GM18861 (cell line): ENCODE results near the gene SF3B3.

Source experiments
- ATAC-seq: cut with Tn5 transposase; IDR thresholded peaks from one replicate; pipeline ENCODE4 v1.9.1; 2021; ENCODE audit not compliant: unreplicated experiment

The SF3B3 gene

DNA sequence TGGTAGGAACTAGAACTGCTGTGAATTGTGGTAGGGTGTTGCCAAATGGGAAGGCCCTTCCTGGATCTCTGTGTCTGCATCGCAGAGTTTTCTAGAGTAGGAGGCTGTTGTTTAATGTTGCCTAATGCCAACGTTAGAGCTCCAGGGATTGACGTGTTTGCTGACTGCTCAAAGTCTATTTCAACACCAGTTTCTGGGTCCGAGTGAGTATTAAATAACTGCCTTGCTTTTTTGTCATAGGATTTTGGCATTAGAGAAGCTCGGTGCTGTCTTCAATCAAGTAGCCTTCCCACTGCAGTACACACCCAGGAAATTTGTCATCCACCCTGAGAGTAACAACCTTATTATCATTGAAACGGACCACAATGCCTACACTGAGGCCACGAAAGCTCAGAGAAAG is 40.0 kb downstream of the SF3B3 start:
- no peak for ATAC-seq

GRCh38 chr16:70565053-70565452 is 41.4 kb downstream of the SF3B3 start:
- ATAC-seq, result no peak

DNA sequence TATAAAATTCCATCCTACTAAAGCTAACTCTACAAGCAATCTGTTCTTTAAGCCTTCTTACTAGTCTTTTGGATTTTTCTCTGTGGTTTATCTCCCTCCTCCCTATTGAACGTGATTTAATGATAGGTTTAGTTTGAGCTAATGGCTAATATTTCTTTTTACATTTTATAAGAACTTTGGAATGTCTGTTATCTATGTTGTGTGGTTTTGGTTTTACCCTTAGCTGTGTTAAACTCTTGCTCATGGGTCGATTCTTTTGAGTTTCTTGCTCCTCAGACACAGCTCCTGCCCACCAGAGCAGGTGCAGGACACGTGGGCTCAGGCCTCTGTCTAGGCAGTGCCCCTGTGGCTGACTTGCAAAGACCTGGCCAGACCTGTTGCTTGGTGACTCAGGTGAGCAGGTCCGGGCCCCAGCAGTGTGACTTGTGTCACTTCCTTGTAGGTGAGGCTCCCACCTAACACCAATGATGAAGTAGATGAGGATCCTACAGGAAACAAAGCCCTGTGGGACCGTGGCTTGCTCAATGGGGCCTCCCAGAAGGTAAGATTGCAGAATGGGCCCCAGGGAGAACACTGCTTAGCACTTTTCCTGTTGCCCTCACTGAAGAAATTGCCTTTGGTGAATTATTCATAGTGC is 45.1 kb downstream of the SF3B3 start:
- ATAC-seq, result no peak

DNA sequence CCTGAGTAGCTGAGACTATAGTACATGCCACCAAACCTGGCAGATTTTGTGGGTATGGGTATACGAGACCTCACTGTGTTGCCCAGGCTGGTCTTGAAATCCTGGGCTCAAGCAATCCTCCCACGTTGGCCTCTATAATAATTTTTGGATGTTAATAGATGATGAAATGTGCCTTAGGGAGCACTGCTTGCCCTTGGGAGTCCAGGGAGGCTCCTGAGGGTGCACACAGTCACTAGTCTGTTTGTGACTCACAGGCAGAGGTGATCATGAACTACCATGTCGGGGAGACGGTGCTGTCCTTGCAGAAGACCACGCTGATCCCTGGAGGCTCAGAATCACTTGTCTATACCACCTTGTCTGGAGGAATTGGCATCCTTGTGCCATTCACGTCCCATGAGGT is 46.1 kb downstream of the SF3B3 start:
- no peak for ATAC-seq

GRCh38 chr16:70570967-70571570 is 47.5 kb downstream of the SF3B3 start:
- ATAC-seq, result no peak

GRCh38 chr16:70571623-70572022 is 48.0 kb downstream of the SF3B3 start:
- ATAC-seq, result no peak

- no peak for ATAC-seq
Observed at GRCh38 chr16:70572050-70572925, 48.7 kb downstream of the SF3B3 start.

DNA sequence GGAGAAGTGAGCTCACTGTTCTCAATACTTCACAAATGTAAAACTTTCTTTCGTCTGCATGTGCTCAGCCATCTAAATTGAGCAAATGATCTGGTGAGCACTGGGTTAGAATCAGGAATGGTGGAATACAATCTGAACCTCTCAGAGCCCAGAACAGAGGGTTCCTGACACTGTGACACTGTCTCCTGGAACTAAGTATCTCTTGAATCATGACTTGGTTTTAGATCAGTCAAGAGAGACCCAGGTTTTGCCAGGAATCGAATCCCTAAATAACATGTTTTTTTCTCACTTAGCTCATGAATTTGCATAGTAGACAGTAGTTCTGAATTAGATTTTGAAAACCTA is 49.3 kb downstream of the SF3B3 start:
- no peak for ATAC-seq

DNA sequence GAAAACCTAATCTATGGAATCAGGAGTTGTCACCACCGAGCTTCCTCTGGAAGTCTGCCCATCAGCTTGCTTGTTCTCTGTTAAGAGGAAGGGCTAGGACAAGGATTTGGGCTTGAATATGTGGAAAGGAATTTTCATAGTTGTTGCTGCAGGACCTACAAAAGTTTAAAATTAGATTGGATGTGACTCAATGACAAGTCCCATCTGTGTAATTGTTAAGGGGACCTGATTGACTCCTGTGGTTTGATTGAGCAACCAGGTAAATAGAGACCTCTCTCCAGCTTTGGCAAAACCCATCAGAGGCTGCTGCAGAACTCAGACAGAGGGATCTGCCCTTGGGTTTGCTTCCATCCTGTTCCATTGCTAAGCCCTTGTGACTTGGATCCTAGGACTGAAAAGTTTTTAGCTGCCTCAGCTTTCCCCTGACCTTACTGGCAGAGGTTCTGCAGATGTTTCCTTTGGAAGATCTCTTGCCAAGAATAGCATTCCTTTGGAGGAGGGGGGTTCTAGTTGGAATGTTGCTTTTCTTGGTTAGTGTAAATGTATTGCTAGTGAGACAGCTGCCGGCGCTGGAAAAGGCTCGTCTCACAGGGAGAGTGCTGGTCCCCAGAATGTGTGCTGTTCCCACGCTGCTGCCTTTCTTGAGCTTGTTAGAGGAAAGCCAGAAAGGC is 50.0 kb downstream of the SF3B3 start:
- ATAC-seq, result no peak

GRCh38 chr16:70574595-70575271 is 51.1 kb downstream of the SF3B3 start:
- no peak for ATAC-seq

DNA sequence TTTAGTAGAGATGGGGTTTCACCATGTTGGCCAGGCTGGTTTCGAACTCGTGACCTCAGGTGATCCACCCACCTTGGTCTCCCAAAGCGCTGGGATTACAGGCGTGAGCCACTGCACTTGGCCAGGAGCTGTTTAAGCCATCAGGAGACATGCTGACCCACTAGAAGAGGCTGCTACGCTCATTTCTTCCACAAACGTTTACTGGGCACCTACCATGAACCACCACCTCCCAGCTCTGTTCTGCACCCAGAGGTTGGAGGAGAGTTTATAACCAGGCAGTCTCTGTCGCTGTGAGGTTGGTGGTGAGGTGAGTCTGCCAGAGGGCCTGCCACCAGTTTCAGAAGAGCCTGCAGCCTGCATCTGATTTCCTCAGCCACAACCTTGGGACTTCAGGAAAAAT is 51.8 kb downstream of the SF3B3 start:
- ATAC-seq, result no peak

DNA sequence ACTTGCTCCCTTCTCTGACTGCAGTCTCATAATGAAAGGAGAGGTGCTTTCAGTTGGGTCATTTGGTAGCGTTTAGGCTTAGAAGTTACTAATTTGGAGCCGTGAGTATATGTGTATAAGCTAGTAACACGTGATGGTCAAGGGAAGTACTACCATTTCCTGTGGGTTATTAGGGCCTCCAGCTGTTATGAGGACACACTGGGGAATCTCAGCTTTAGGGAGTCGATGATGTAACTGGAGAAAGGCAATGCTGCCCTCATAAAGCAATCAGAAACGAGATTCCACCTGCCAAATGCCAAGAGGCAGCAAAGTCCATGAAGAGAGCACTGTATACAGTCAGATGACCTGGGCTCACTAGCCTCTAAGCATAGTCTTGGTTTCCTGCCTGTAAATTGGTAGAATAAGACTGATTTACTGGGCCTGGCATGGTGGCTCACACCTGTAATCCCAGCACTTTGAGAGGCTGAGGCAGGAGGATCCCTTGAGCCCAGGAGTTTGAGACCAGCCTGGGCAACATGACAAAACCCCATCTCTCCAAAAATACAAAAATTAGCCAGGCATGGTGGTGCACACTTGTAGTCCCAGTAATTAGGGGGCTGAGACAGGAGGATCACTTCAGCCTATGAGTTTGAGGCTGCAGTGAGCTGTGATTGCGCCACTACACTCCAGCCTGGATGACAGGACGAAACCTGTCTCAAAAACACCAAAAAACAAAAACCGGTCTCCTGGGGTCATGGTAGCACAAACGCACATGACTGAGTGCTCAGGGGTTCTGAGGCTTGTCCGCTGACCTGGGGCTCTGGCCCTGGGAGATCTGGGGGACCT is 53.0 kb downstream of the SF3B3 start:
- ATAC-seq, result peak; percentile 95

GRCh38 chr16:70577256-70577698 is 53.7 kb downstream of the SF3B3 start:
- ATAC-seq, result no peak

- no peak for ATAC-seq
Observed at GRCh38 chr16:70578035-70578434, 54.4 kb downstream of the SF3B3 start.

GRCh38 chr16:70579248-70579647 is 55.6 kb downstream of the SF3B3 start:
- ATAC-seq, result no peak

GRCh38 chr16:70579648-70580630 is 56.3 kb downstream of the SF3B3 start:
- no peak for ATAC-seq

- ATAC-seq, result no peak
Observed at GRCh38 chr16:70582280-70582978, 58.8 kb downstream of the SF3B3 start.

DNA sequence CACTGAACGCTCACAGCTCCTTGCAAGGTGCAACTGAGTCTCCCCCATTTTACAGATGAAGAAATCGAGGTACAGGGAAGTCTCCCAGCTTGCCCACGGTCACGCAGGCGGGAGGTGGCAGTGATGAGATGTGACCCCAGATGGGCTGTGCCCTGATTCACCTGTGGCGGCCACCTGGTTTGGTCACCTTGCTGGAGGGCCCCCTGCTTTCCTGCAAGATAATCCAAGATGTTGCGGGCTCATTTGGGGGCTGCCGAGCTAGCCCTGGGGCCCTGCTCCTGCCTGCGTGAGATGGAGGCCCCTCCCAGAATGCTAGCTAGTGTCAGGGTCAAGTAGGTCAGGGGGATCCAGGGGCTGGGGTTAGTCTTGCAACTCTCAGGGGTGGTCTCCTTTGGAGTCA is 63.1 kb downstream of the SF3B3 start:
- ATAC-seq, result no peak
